Mucosa of stomach (tissue), 1 donor: ENCODE results near the gene PPP2R2D.

ENCODE experiments used
- H3K27me3 ChIP-seq: one replicate; pipeline ENCODE4 v1.7.0; 2013; ENCODE audit warnings: mild to moderate bottlenecking, low read length; ENCODE audit not compliant: control insufficient read depth, insufficient read depth
- H3K36me3 ChIP-seq: one replicate; pipeline ENCODE4 v1.7.0; 2013; ENCODE audit warnings: low read length; ENCODE audit not compliant: control insufficient read depth, insufficient read depth
- H3K4me1 ChIP-seq: one replicate; pipeline ENCODE4 v1.7.0; 2013; ENCODE audit warnings: mild to moderate bottlenecking, low read length; ENCODE audit not compliant: control insufficient read depth, insufficient read depth
- H3K4me3 ChIP-seq: one replicate; pipeline ENCODE4 v1.7.0; 2013; ENCODE audit warnings: low read length
- H3K9ac ChIP-seq: one replicate; pipeline ENCODE4 v1.7.0; 2013; ENCODE audit warnings: mild to moderate bottlenecking, low read length, moderate library complexity
- H3K9me3 ChIP-seq: one replicate; pipeline ENCODE4 v1.7.0; 2013; ENCODE audit warnings: mild to moderate bottlenecking, low read length, moderate library complexity; ENCODE audit not compliant: control insufficient read depth
- donor health status: Pancreatic carcinoma.

Gene PPP2R2D

DNA sequence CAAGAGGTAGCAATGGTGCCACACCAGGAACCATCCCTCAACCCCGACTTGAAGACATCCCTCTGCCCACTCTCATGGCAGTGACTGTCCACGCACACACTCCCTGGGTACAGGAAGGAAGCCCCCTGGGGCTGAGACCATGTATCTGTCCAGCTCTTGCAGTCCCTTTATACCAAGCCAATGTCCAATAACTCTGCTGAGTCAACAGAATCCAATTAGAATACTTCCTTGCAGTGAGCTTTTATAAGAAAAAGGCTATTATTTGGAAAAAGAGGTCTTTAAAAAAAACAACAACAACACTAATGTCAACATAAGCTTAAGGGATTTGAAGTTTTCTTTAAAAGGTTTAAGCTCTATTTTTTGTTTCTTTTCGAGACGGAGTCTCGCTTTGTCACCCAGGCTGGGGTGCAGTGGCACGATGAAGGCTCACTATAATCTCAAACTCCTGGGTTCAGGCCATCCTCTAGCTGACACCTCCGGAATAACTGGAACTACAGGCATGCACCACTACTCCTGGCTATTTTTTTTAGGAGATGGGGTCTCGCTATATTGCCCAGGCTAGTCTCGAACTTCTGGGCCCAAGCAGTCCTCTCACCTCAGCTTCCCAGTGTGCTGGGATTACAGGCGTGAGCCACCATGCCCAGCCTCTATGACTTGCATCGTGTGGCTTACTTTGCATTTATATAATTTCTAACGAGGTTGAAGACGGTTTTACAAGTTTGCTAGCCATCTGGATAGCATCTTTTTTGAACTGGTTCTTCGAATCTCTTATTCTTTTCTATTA, 73.4 kb downstream of the PPP2R2D start:
- H3K4me3 ChIP-seq = no peak overlapping the region

DNA sequence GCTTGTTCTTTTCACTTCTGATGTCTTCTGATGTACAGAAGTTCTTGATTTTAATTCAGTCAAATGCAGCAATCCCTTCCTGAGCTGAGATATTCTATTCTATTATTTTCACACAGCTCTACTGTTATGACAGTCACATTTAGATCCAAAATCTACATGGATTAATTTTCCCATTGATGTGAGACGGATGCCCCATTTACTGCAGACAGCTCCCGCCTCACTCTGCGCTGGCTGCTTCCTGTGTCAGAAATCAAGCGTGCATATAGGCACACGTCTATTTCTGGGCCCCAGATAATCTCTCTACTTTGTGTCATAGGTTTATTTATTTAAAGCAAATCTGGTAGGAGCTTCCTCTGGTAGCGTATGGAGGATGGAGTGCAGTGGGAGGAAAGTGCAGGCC, 74.2 kb downstream of the PPP2R2D start:
- Histone ChIP-seq H3K9ac (no peak overlapping the region), H3K4me3 (no peak overlapping the region), H3K27me3 (peaks cover 12% of the 10 kb centered on the region), H3K4me1 (no peaks in the 10 kb centered on the region), H3K36me3 (no peaks in the 10 kb centered on the region), H3K9me3 (no peaks in the 10 kb centered on the region)

More for the DNA sequence above, 73.4 kb downstream of the PPP2R2D start:
- H3K36me3 ChIP-seq = no peaks in the 10 kb centered on the region
- peaks cover 4% of the 10 kb centered on the region for H3K27me3 ChIP-seq
- H3K9ac ChIP-seq = no peak overlapping the region
- H3K4me1 ChIP-seq = no peaks in the 10 kb centered on the region
- H3K9me3 ChIP-seq = no peaks in the 10 kb centered on the region

GRCh38 chr10:131975796-131976195, 75.0 kb downstream of the PPP2R2D start:
- H3K36me3 ChIP-seq = no peaks in the 10 kb centered on the region
- H3K27me3 ChIP-seq = peaks cover 16% of the 10 kb centered on the region
- H3K4me1 ChIP-seq = peaks cover 2% of the 10 kb centered on the region
- no peaks in the 10 kb centered on the region for H3K9me3 ChIP-seq
- H3K4me3 ChIP-seq = no peak overlapping the region
- H3K9ac ChIP-seq = no peak overlapping the region

DNA sequence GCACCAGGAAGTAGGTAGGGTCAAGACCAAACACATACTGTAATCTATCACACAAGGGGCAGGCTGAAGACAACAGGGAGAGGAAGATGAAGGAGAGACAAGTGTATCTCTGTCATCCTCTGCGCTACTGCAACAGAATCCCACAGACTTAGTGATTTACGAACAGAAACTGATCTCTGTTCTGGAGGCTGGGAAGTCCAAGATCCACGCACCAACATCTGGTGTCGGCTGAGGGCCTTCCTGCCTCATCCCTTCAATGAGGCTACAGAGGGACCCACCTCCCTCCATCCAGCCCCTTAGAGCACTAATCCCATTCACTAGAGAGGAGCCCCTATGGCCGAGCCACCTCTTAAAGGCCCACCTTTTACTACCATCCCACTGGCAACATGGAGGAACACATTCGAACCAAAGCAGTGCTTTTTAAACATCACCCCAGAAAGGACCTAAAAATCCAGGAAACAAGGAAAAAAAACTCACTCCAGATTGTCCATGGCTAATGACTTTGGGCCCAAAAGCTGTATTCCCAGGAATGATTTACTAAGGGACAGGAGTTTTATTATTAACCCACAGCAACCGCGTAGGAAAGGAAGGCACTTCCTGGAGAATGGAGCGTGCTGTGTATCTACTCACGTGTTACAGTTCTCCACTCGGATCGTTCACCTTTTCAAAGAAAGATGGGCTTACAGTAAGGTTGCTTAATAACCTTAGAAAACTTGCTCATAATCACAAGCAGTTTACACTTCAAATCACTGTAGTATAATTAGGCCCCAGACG, 76.7 kb downstream of the PPP2R2D start:
- Histone ChIP-seq H3K4me1 (peaks cover 9% of the 10 kb centered on the region), H3K4me3 (no peak overlapping the region), H3K9me3 (no peaks in the 10 kb centered on the region), H3K36me3 (no peaks in the 10 kb centered on the region), H3K9ac (no peak overlapping the region), H3K27me3 (peaks cover 28% of the 10 kb centered on the region)

- H3K4me3 ChIP-seq = no peak overlapping the region
These were observed 77.6 kb downstream of the PPP2R2D start for GRCh38 chr10:131978366-131978765.

GRCh38 chr10:131978851-131979250, 78.0 kb downstream of the PPP2R2D start:
- H3K4me1 ChIP-seq = peaks cover 9% of the 10 kb centered on the region
- H3K9ac ChIP-seq = no peak overlapping the region
- H3K27me3 ChIP-seq = peaks cover 31% of the 10 kb centered on the region
- H3K9me3 ChIP-seq = no peaks in the 10 kb centered on the region
- H3K36me3 ChIP-seq = no peaks in the 10 kb centered on the region
- no peak overlapping the region for H3K4me3 ChIP-seq

More at GRCh38 chr10:131978366-131978765, 77.6 kb downstream of the PPP2R2D start:
- peaks cover 9% of the 10 kb centered on the region for H3K4me1 ChIP-seq
- H3K27me3 ChIP-seq = peaks cover 31% of the 10 kb centered on the region
- no peaks in the 10 kb centered on the region for H3K9me3 ChIP-seq
- H3K9ac ChIP-seq = no peak overlapping the region
- H3K36me3 ChIP-seq = no peaks in the 10 kb centered on the region

GRCh38 chr10:131979336-131979735, 78.5 kb downstream of the PPP2R2D start:
- Histone ChIP-seq H3K4me1 (peaks cover 9% of the 10 kb centered on the region), H3K36me3 (no peaks in the 10 kb centered on the region), H3K27me3 (peaks cover 31% of the 10 kb centered on the region), H3K9ac (no peak overlapping the region), H3K4me3 (no peak overlapping the region), H3K9me3 (no peaks in the 10 kb centered on the region)

DNA sequence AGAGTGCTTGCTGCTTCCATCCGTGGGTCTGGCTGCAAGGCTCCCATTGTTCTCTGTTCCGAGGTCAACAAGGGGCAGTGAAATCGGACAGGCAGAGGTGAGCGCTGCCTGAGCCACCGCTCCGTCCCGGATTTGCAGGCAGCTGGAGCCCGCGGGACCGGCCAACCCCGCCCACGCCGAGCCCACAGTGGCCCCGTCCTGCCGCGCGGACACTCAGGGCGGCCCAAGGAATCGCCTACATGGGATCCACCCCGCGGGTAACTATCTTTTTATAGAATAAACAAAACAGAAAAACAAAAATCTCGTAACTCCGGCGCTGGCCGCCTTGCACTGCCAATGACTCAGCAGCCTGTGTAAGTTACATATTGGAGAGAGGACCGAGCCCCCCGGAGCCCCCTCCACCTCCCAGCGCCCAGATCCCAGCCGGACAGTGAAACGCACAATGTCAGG, 79.0 kb downstream of the PPP2R2D start:
- H3K36me3 ChIP-seq = no peaks in the 10 kb centered on the region
- H3K9me3 ChIP-seq = no peaks in the 10 kb centered on the region
- peaks cover 31% of the 10 kb centered on the region for H3K27me3 ChIP-seq
- H3K9ac ChIP-seq = no peak overlapping the region
- peaks cover 9% of the 10 kb centered on the region for H3K4me1 ChIP-seq
- no peak overlapping the region for H3K4me3 ChIP-seq

GRCh38 chr10:131980321-131980720, 79.5 kb downstream of the PPP2R2D start:
- peaks cover 31% of the 10 kb centered on the region for H3K27me3 ChIP-seq
- H3K36me3 ChIP-seq = no peaks in the 10 kb centered on the region
- no peaks in the 10 kb centered on the region for H3K9me3 ChIP-seq
- no peak overlapping the region for H3K4me3 ChIP-seq
- H3K4me1 ChIP-seq = peaks cover 9% of the 10 kb centered on the region
- H3K9ac ChIP-seq = no peak overlapping the region

- peak overlapping the region; percentile 22 for H3K4me3 ChIP-seq
- H3K27me3 ChIP-seq = peaks cover 31% of the 10 kb centered on the region
- peak overlapping the region; percentile 64 for H3K9ac ChIP-seq
- H3K36me3 ChIP-seq = no peaks in the 10 kb centered on the region
- no peaks in the 10 kb centered on the region for H3K9me3 ChIP-seq
- H3K4me1 ChIP-seq = peaks cover 9% of the 10 kb centered on the region
These were observed 80.1 kb downstream of the PPP2R2D start for GRCh38 chr10:131980761-131981428.

DNA sequence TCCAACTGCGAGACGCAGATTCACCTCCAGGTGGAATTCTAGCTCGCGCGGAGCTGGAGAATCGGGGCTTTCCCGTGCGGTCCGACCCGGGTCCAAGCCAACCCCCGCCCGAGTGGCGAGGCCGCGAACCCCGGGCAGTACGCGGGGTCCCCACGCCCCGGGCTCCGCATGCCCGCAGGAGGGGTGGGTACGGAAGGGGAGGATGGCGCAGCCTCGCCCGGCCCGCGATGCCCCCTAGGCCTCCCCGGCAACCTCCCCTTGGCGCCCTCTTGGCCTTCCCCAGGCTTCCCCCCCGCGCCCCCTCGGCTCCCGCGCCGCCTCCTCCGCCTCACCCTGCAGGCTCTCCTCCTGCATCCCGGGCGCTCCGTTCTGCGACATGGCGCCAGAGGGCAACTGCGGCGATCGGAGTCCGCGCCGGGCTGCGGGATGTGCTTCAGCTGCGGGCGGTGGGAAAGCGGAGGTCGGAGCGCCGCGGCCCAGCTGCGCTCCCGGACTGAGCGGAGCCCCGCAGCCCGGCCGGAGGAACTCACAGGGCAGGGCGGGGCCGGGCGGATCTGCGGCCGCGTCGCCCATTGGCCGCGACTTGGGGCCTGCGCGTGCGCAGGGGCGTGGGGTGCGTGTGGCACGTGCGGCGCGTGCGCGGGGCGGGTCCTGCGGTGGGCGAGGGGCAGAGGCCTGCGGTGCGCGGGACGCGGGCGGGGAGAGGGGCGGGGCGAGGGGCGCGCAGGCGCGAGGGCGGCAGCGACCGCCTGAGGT, 80.8 kb downstream of the PPP2R2D start, which contains the start of gene BNIP3:
Gene BNIP3 (minus strand): TSS at position 495 of the 756 bp plus-strand sequence. CDS start 117 bp downstream, at position 378.
- no peaks in the 10 kb centered on the region for H3K36me3 ChIP-seq
- peak within 1 kb of the TSS; percentile 64 for H3K9ac ChIP-seq
- no peaks in the 10 kb centered on the region for H3K9me3 ChIP-seq
- peak within 1 kb of the TSS; percentile 22 for H3K4me3 ChIP-seq
- peaks cover 9% of the 10 kb centered on the region for H3K4me1 ChIP-seq
- H3K27me3 ChIP-seq = peaks cover 31% of the 10 kb centered on the region
